Loucy (cell line): Measurements from ENCODE around the gene ADAMTS16.

ENCODE experiments used
- H2AFZ ChIP-seq: fragments of 200-600 bp; sonication (generic); 2 replicates; pipeline ENCODE4 v1.6.0; 2016; ENCODE audit warnings: antibody characterized with exemption, mild to moderate bottlenecking, low read length, moderate library complexity
- H3F3A ChIP-seq: fragments of 200-600 bp; 2 replicates; pipeline ENCODE4 v1.6.0; 2016; ENCODE audit warnings: antibody characterized with exemption, low read depth, mild to moderate bottlenecking
- H3K27me3 ChIP-seq: fragments of 200-600 bp; sonication (generic); 2 replicates; pipeline ENCODE4 v1.6.1; 2014; ENCODE audit warnings: low read length, mild to moderate bottlenecking; ENCODE audit not compliant: insufficient read depth, poor library complexity, severe bottlenecking
- H3K36me3 ChIP-seq: fragments of 200-600 bp; sonication (generic); 2 replicates; pipeline ENCODE4 v1.6.1; 2016; ENCODE audit warnings: low read length; ENCODE audit not compliant: insufficient read depth
- H3K4me1 ChIP-seq: fragments of 200-600 bp; sonication (generic); 2 replicates; pipeline ENCODE4 v1.5.1; 2014; ENCODE audit warnings: low read length, mild to moderate bottlenecking; ENCODE audit not compliant: insufficient read depth, poor library complexity, severe bottlenecking
- H3K4me2 ChIP-seq: fragments of 200-600 bp; sonication (generic); 2 replicates; pipeline ENCODE4 v1.6.0; 2014; ENCODE audit warnings: antibody characterized with exemption, low read length, low read depth, mild to moderate bottlenecking; ENCODE audit not compliant: poor library complexity, severe bottlenecking
- H3K4me3 ChIP-seq: fragments of 200-600 bp; sonication (generic); 2 replicates; pipeline ENCODE4 v1.5.1; 2014; ENCODE audit warnings: low read length, mild to moderate bottlenecking, mixed read lengths; ENCODE audit not compliant: poor library complexity, severe bottlenecking
- H3K79me2 ChIP-seq: fragments of 200-600 bp; sonication (generic); 2 replicates; pipeline ENCODE4 v1.6.1; 2014; ENCODE audit warnings: low read length; ENCODE audit not compliant: insufficient read depth
- H3K9ac ChIP-seq: fragments of 200-600 bp; sonication (generic); 2 replicates; pipeline ENCODE4 v1.6.0; 2014; ENCODE audit warnings: mild to moderate bottlenecking, low read depth, low read length, moderate library complexity; ENCODE audit not compliant: poor library complexity, severe bottlenecking
- H3K9me2 ChIP-seq: fragments of 200-600 bp; sonication (generic); replicated peaks from 2 replicates; pipeline ENCODE4 v1.6.1; 2016; ENCODE audit warnings: low read depth, low read length, mixed read lengths
- H3K9me3 ChIP-seq: fragments of 200-600 bp; sonication (generic); 2 replicates; pipeline ENCODE4 v1.6.1; 2014; ENCODE audit warnings: mild to moderate bottlenecking, antibody characterized with exemption, low read length, low read depth; ENCODE audit not compliant: insufficient read depth
- H4K20me1 ChIP-seq: fragments of 200-600 bp; sonication (generic); 2 replicates; pipeline ENCODE4 v1.6.0; 2014; ENCODE audit warnings: antibody characterized with exemption, low read length, mild to moderate bottlenecking; ENCODE audit not compliant: insufficient read depth, poor library complexity, severe bottlenecking
- CTCF ChIP-seq: fragments of 200-600 bp; sonication (generic); conservative IDR thresholded peaks from 2 replicates; pipeline ENCODE4 v1.5.1; 2014; ENCODE audit warnings: mild to moderate bottlenecking, antibody characterized with exemption, low read length
- EZH2phosphoT487 ChIP-seq: fragments of 200-600 bp; IDR thresholded peaks from 2 replicates; pipeline ENCODE4 v1.6.1; 2018; ENCODE audit warnings: antibody characterized with exemption, mild to moderate bottlenecking, moderate library complexity, borderline replicate concordance

ADAMTS16 gene

GRCh38 chr5:5156471-5157082, 16.4 kb downstream of the ADAMTS16 start:
- no peaks in the 10 kb centered on the region for H3K79me2 ChIP-seq
- H3K4me2 ChIP-seq = no peak overlapping the region
- no peaks in the 10 kb centered on the region for H3K4me1 ChIP-seq
- no peak for TF ChIP-seq EZH2phosphoT487
- no peak for TF ChIP-seq CTCF
- no peaks in the 10 kb centered on the region for H3K36me3 ChIP-seq
- no peak overlapping the region for H3K4me3 ChIP-seq
- H3K9ac ChIP-seq = no peak overlapping the region
- no peaks in the 10 kb centered on the region for H3K9me3 ChIP-seq
- no peaks in the 10 kb centered on the region for H3K27me3 ChIP-seq
- H4K20me1 ChIP-seq = no peaks in the 10 kb centered on the region
- no peaks in the 10 kb centered on the region for H3K9me2 ChIP-seq
- H2AFZ ChIP-seq = no peak overlapping the region
- no peaks in the 10 kb centered on the region for H3F3A ChIP-seq

- no peak overlapping the region for H3K4me2 ChIP-seq
Measured at GRCh38 chr5:5158472-5158895, 18.4 kb downstream of the ADAMTS16 start.

GRCh38 chr5:5159282-5160103, 19.4 kb downstream of the ADAMTS16 start:
- Histone ChIP-seq H3K4me1 (no peaks in the 10 kb centered on the region), H3F3A (no peaks in the 10 kb centered on the region), H3K9me3 (no peaks in the 10 kb centered on the region), H3K4me3 (no peak overlapping the region), H3K9ac (no peak overlapping the region), H3K36me3 (no peaks in the 10 kb centered on the region), H3K79me2 (no peaks in the 10 kb centered on the region), H3K9me2 (no peaks in the 10 kb centered on the region), H2AFZ (no peak overlapping the region), H3K4me2 (no peak overlapping the region), H4K20me1 (no peaks in the 10 kb centered on the region), H3K27me3 (no peaks in the 10 kb centered on the region)
- TF ChIP-seq CTCF (no peak), EZH2phosphoT487 (no peak)

More at GRCh38 chr5:5158472-5158895, 18.4 kb downstream of the ADAMTS16 start:
- Histone ChIP-seq H2AFZ (no peak overlapping the region), H4K20me1 (no peaks in the 10 kb centered on the region), H3K27me3 (no peaks in the 10 kb centered on the region), H3K4me3 (no peak overlapping the region), H3K79me2 (no peaks in the 10 kb centered on the region), H3K9me3 (no peaks in the 10 kb centered on the region), H3K4me1 (no peaks in the 10 kb centered on the region), H3F3A (no peaks in the 10 kb centered on the region), H3K9ac (no peak overlapping the region), H3K36me3 (no peaks in the 10 kb centered on the region), H3K9me2 (no peaks in the 10 kb centered on the region)
- no peak for TF ChIP-seq CTCF
- TF ChIP-seq EZH2phosphoT487 = no peak
